Calu3 (cell line): ENCODE measurements around the gene RANBP9. TPM values are rescaled to one million over a fixed set of nuclear protein-coding genes. Genes with fewer than 3 reads are reported as not detected.

Source experiments
- BruUV-seq: library from RNA; stranded (reverse); fragments of 400-500 nt; replicated peaks from 2 replicates; lab custom pipeline; 2021; lab: Mats Ljungman, UMichigan
- CTCF ChIA-PET: fragments of 300-600 bp; sonication (Branson Sonifier 250); formaldehyde crosslinking; loops from one replicate; lab custom pipeline; 2022; ENCODE audit warnings: antibody characterized with exemption; lab: Charles Lee
- DNase-seq: peaks from one replicate; pipeline ENCODE4 v3.0.0; 2022
- H3K27ac Mint-ChIP-seq: one replicate; pipeline ENCODE4 v1.8.0; 2022; ENCODE audit warnings: mixed read lengths; ENCODE audit not compliant: unreplicated experiment
- H3K27me3 Mint-ChIP-seq: one replicate; pipeline ENCODE4 v1.8.0; 2022; ENCODE audit warnings: mixed read lengths; ENCODE audit not compliant: unreplicated experiment
- H3K36me3 Mint-ChIP-seq: one replicate; pipeline ENCODE4 v1.8.0; 2022; ENCODE audit warnings: mild to moderate bottlenecking, moderate library complexity, mixed read lengths; ENCODE audit not compliant: insufficient read depth, unreplicated experiment
- H3K4me1 Mint-ChIP-seq: one replicate; pipeline ENCODE4 v1.8.0; 2022; ENCODE audit warnings: mild to moderate bottlenecking, low read depth, mixed read lengths; ENCODE audit not compliant: unreplicated experiment
- H3K4me3 Mint-ChIP-seq: one replicate; pipeline ENCODE4 v1.8.0; 2022; ENCODE audit warnings: mild to moderate bottlenecking, low read depth, moderate library complexity, mixed read lengths; ENCODE audit not compliant: unreplicated experiment
- H3K9me3 Mint-ChIP-seq: one replicate; pipeline ENCODE4 v1.8.0; 2022; ENCODE audit warnings: low read depth, mixed read lengths; ENCODE audit not compliant: unreplicated experiment
- CTCF ChIP-seq: fragments of 200-600 bp; IDR thresholded peaks from one replicate; pipeline ENCODE4 v1.8.0; 2022; ENCODE audit warnings: antibody characterized with exemption; ENCODE audit not compliant: unreplicated experiment
- intact Hi-C: fragments of 100-400 bp; cut with micrococcal nuclease; formaldehyde crosslinking; loops from one replicate; pipeline ENCODE4 v1.10.0; 2022; ENCODE audit not compliant: unreplicated experiment
- total RNA-seq: library from RNA; stranded (reverse); gene quantifications from 2 replicates; pipeline ENCODE4 v1.2.3, GENCODE V29; 2022

Gene RANBP9
- total RNA-seq, 1 experiment from 2014 or later, result 20.4 TPM

GRCh38 chr6:13613029-13613594, 98.5 kb downstream of the RANBP9 start:
- H3K4me3 Mint-ChIP-seq, result no peak overlapping the region
- no peak for DNase-seq

GRCh38 chr6:13611715-13612114, 99.9 kb downstream of the RANBP9 start:
- Mint-ChIP-seq H3K9me3 (no peaks in the 10 kb centered on the region), H3K4me3 (no peak overlapping the region), H3K27me3 (no peaks in the 10 kb centered on the region), H3K36me3 (peaks cover 27% of the 10 kb centered on the region), H3K27ac (no peak overlapping the region), H3K4me1 (peaks cover 2% of the 10 kb centered on the region)
- CTCF ChIA-PET, result no interaction called here
- TF ChIP-seq CTCF, result no peak
- no TSS peak for BruUV-seq
- DNase-seq, result no peak
- intact Hi-C loops, result loop anchor here (5.0 kb wide), 1 partner anchor 414 kb away; no protein-coding TSS in a partner anchor

More at GRCh38 chr6:13613029-13613594, 98.5 kb downstream of the RANBP9 start:
- Mint-ChIP-seq H3K27ac (no peak overlapping the region), H3K27me3 (no peaks in the 10 kb centered on the region), H3K36me3 (peaks cover 35% of the 10 kb centered on the region), H3K4me1 (peaks cover 12% of the 10 kb centered on the region), H3K9me3 (no peaks in the 10 kb centered on the region)
- CTCF ChIA-PET, result no interaction called here
- no peak for TF ChIP-seq CTCF
- intact Hi-C loops, result loop anchor here (5.0 kb wide), 1 partner anchor 416 kb away; no protein-coding TSS in a partner anchor
- BruUV-seq, result no TSS peak

DNA sequence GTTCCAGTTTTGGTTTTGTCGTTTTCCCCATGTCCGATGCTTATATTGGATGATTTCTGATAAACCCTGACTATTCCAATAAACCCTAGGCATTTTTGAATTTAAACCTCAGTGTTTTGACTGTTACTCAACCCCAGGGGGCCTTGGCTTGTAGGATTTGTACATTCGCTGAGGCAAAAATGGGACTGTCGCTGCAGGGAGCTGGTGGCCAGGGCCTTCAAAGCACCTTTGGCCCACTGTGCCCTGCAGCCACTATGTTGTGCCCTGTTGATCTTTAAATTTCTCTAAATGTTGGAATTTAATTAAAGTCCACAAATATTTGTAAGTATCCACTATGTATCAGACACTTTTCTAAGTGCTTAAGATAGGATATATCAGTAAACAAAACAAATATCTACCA, 106.0 kb downstream of the RANBP9 start:
- Mint-ChIP-seq H3K4me3 (no peak overlapping the region), H3K36me3 (peaks cover 11% of the 10 kb centered on the region), H3K9me3 (no peaks in the 10 kb centered on the region), H3K4me1 (no peaks in the 10 kb centered on the region), H3K27me3 (no peaks in the 10 kb centered on the region), H3K27ac (no peak overlapping the region)
- intact Hi-C loops, result no loop called here
- no peak for DNase-seq
- no peak for TF ChIP-seq CTCF
- no TSS peak for BruUV-seq
- CTCF ChIA-PET, result no interaction called here

- CTCF ChIA-PET, result no interaction called here
- no TSS peak for BruUV-seq
Measured at GRCh38 chr6:13604546-13605416, 106.9 kb downstream of the RANBP9 start.

More at GRCh38 chr6:13604546-13605416, 106.9 kb downstream of the RANBP9 start:
- TF ChIP-seq CTCF, result no peak
- Mint-ChIP-seq H3K4me3 (no peak overlapping the region), H3K27me3 (no peaks in the 10 kb centered on the region), H3K4me1 (no peaks in the 10 kb centered on the region), H3K9me3 (no peaks in the 10 kb centered on the region), H3K27ac (no peak overlapping the region), H3K36me3 (peaks cover 11% of the 10 kb centered on the region)
- no peak for DNase-seq
- intact Hi-C loops, result no loop called here
